Activated naive CD4-positive, alpha-beta T cell treated with anti-CD3 and anti-CD28 coated beads, Interleukin-2, amount 50 U/mL, for 72 hours (primary cell): ENCODE results near the gene BACE1. TPM values are rescaled to one million over a fixed set of nuclear protein-coding genes. Genes with fewer than 3 reads are reported as not detected.

Experiments
- ATAC-seq, 2 donors: fragments of 150-1000 bp; cut with Tn5 transposase; 2 replicates each; pipeline ENCODE4 v1.10.0; 2021; ENCODE audit warnings: mild to moderate bottlenecking in 2 of 2, moderate library complexity in 2 of 2
- DNase-seq, 2 donors: peaks; one replicate each; pipeline ENCODE4 v3.0.0; 2021 to 2022; ENCODE audit warnings: low spot score in 2 of 2
- H3K27ac Mint-ChIP-seq, 2 donors: one replicate each; pipeline ENCODE4 v1.8.0; 2022; ENCODE audit warnings: mild to moderate bottlenecking in 2 of 2, mixed read lengths in 2 of 2
- H3K36me3 Mint-ChIP-seq, 2 donors: one replicate each; pipeline ENCODE4 v1.8.0; 2022; ENCODE audit warnings: mixed read lengths in 2 of 2
- H3K9me3 Mint-ChIP-seq, 2 donors: one replicate each; pipeline ENCODE4 v1.8.0; 2022; ENCODE audit warnings: mixed read lengths in 2 of 2
- total RNA-seq, 2 donors: library from RNA; stranded (reverse); gene quantifications; one replicate each; pipeline ENCODE4 v1.2.3, GENCODE V29; 2022

Gene BACE1
- total RNA-seq, 2 donors from 2014 or later, result 0.11 to 0.39 TPM

GRCh38 chr11:117259417-117259816 lies 56.6 kb downstream of the BACE1 start:
- peaks cover 0 to 8% of the 10 kb centered on the region in 2 donors for H3K36me3 Mint-ChIP-seq
- DNase-seq (no peak), ATAC-seq (no peak)
- H3K27ac Mint-ChIP-seq, result no peak overlapping the region
- H3K9me3 Mint-ChIP-seq, result no peaks in the 10 kb centered on the region

- ATAC-seq (no peak), DNase-seq (no peak)
- Mint-ChIP-seq H3K27ac (no peak overlapping the region), H3K9me3 (no peaks in the 10 kb centered on the region), H3K36me3 (peaks cover 0 to 8% of the 10 kb centered on the region in 2 donors)
These were observed 57.5 kb downstream of the BACE1 start for GRCh38 chr11:117258576-117258975.

GRCh38 chr11:117256573-117256972 lies 59.5 kb downstream of the BACE1 start:
- no peaks in the 10 kb centered on the region for H3K9me3 Mint-ChIP-seq
- H3K27ac Mint-ChIP-seq, result no peak overlapping the region
- ATAC-seq (no peak), DNase-seq (no peak)
- H3K36me3 Mint-ChIP-seq, result no peaks in the 10 kb centered on the region

- H3K36me3 Mint-ChIP-seq, result no peaks in the 10 kb centered on the region
- no peak for DNase-seq
- H3K27ac Mint-ChIP-seq, result peak overlapping the region in 1 of 2 donors; percentile 52
- no peaks in the 10 kb centered on the region for H3K9me3 Mint-ChIP-seq
- no peak for ATAC-seq
These were observed 60.1 kb downstream of the BACE1 start for GRCh38 chr11:117255966-117256365.

GRCh38 chr11:117251506-117251905 lies 64.5 kb downstream of the BACE1 start:
- ATAC-seq (no peak), DNase-seq (no peak)
- peaks cover 0 to 9% of the 10 kb centered on the region in 2 donors for H3K36me3 Mint-ChIP-seq
- no peak overlapping the region for H3K27ac Mint-ChIP-seq
- no peaks in the 10 kb centered on the region for H3K9me3 Mint-ChIP-seq

- no peak for ATAC-seq
- Mint-ChIP-seq H3K9me3 (no peaks in the 10 kb centered on the region), H3K36me3 (peaks cover 0 to 9% of the 10 kb centered on the region in 2 donors), H3K27ac (peak overlapping the region in 1 of 2 donors; percentile 30)
- DNase-seq, result no peak
These were observed 66.5 kb downstream of the BACE1 start for GRCh38 chr11:117249571-117249970.

- no peak for DNase-seq
- Mint-ChIP-seq H3K36me3 (peaks cover 5 to 15% of the 10 kb centered on the region in 2 donors), H3K27ac (no peak overlapping the region), H3K9me3 (no peaks in the 10 kb centered on the region)
- ATAC-seq, result no peak
These were observed 67.7 kb downstream of the BACE1 start for GRCh38 chr11:117248341-117248740.

- H3K27ac Mint-ChIP-seq, result no peak overlapping the region
These were observed 76.8 kb downstream of the BACE1 start for GRCh38 chr11:117239295-117239694.

GRCh38 chr11:117238221-117238620 lies 77.8 kb downstream of the BACE1 start:
- Mint-ChIP-seq H3K27ac (no peak overlapping the region), H3K36me3 (no peaks in the 10 kb centered on the region), H3K9me3 (no peaks in the 10 kb centered on the region)
- no peak for DNase-seq
- peak in 1 of 2 donors; percentile 43 for ATAC-seq

More at GRCh38 chr11:117239295-117239694, 76.8 kb downstream of the BACE1 start:
- H3K36me3 Mint-ChIP-seq, result peaks cover 3 to 4% of the 10 kb centered on the region in 2 donors
- ATAC-seq (no peak), DNase-seq (no peak)
- H3K9me3 Mint-ChIP-seq, result no peaks in the 10 kb centered on the region

Other genes starting within 250 kb of the BACE1 start
- gene SIK3, start 217.8 kb downstream of the BACE1 start, total RNA-seq, result 10 to 100 TPM; 14.6 to 39.5 TPM
- gene PAFAH1B2, start 172.0 kb downstream of the BACE1 start, total RNA-seq, result 10 to 100 TPM; 63.4 to 64.5 TPM
- 10 to 100 TPM; 20.9 to 32.0 TPM for gene SIDT2, start 137.5 kb downstream of the BACE1 start, total RNA-seq
- 1 to 10 TPM; 1.5 to 5.4 TPM for gene TAGLN, start 116.9 kb downstream of the BACE1 start, total RNA-seq
- gene PCSK7, start 84.2 kb downstream of the BACE1 start, total RNA-seq, result 100 to 1,000 TPM; 126 to 201 TPM
- 10 to 100 TPM; 13.3 to 21.6 TPM for gene RNF214, start 83.6 kb downstream of the BACE1 start, total RNA-seq
- gene BACE1-AS, start 24.9 kb downstream of the BACE1 start, total RNA-seq, result 1 to 10 TPM; 3.1 to 7.0 TPM
- 10 to 100 TPM; 20.1 to 30.1 TPM for gene CEP164, start 11.6 kb upstream of the BACE1 start, total RNA-seq